HEK293T (cell line): ENCODE results near the gene MPP7.

Experiments
- CTCF ChIA-PET: fragments of 350-600 bp; formaldehyde crosslinking; extraction: SDS; loops from one replicate; lab custom pipeline; 2021; ENCODE audit warnings: antibody characterized with exemption, inconsistent platforms; lab: Yijun Ruan, JAX
- POLR2A ChIA-PET: fragments of 350-600 bp; formaldehyde crosslinking; extraction: SDS; loops from one replicate; lab custom pipeline; 2020; ENCODE audit warnings: antibody characterized with exemption, inconsistent platforms; lab: Yijun Ruan, JAX
- DNase-seq: peaks from one replicate; pipeline ENCODE4 v3.0.0; 2012; ENCODE audit warnings: mixed read lengths; ENCODE audit errors: extremely low spot score
- ARNT ChIP-seq: fragments of 450-650 bp; IDR thresholded peaks from 2 replicates; pipeline ENCODE4 v1.6.1; 2017; ENCODE audit warnings: mild to moderate bottlenecking
- BHLHE40 ChIP-seq: fragments of 450-650 bp; IDR thresholded peaks from 2 replicates; pipeline ENCODE4 v1.6.1; 2016; ENCODE audit warnings: mild to moderate bottlenecking, moderate library complexity, borderline replicate concordance
- CTBP1 ChIP-seq: fragments of 450-650 bp; IDR thresholded peaks from 2 replicates; pipeline ENCODE4 v1.6.1; 2016; ENCODE audit warnings: borderline replicate concordance
- ELF4 ChIP-seq: fragments of 450-650 bp; IDR thresholded peaks from 2 replicates; pipeline ENCODE4 v1.6.1; 2017; ENCODE audit warnings: antibody characterized with exemption
- FOXA1 ChIP-seq: fragments of 450-650 bp; IDR thresholded peaks from 2 replicates; pipeline ENCODE4 v1.6.1; 2016; ENCODE audit warnings: mild to moderate bottlenecking
- FOXK2 ChIP-seq: fragments of 450-650 bp; IDR thresholded peaks from 2 replicates; pipeline ENCODE4 v1.6.1; 2016; ENCODE audit warnings: mild to moderate bottlenecking
- FOXM1 ChIP-seq: fragments of 450-650 bp; IDR thresholded peaks from 2 replicates; pipeline ENCODE4 v1.6.1; 2017; ENCODE audit warnings: mild to moderate bottlenecking, borderline replicate concordance
- HDGF ChIP-seq: fragments of 450-650 bp; IDR thresholded peaks from 2 replicates; pipeline ENCODE4 v1.6.1; 2017; ENCODE audit warnings: antibody characterized with exemption, borderline replicate concordance
- L3MBTL2 ChIP-seq: fragments of 450-650 bp; conservative IDR thresholded peaks from 2 replicates; pipeline ENCODE4 v1.6.1; 2016; ENCODE audit warnings: mild to moderate bottlenecking
- LEF1 ChIP-seq: fragments of 450-650 bp; IDR thresholded peaks from 2 replicates; pipeline ENCODE4 v1.6.1; 2017; ENCODE audit warnings: mild to moderate bottlenecking, borderline replicate concordance
- NFRKB ChIP-seq: fragments of 450-650 bp; IDR thresholded peaks from 2 replicates; pipeline ENCODE4 v1.6.1; 2016; ENCODE audit warnings: mild to moderate bottlenecking, moderate library complexity
- PKNOX1 ChIP-seq: fragments of 450-650 bp; IDR thresholded peaks from 2 replicates; pipeline ENCODE4 v1.6.1; 2016
- SP1 ChIP-seq: fragments of 450-650 bp; IDR thresholded peaks from 2 replicates; pipeline ENCODE4 v1.6.1; 2017
- SUZ12 ChIP-seq: fragments of 450-650 bp; IDR thresholded peaks from 2 replicates; pipeline ENCODE4 v1.6.1; 2016; ENCODE audit warnings: mild to moderate bottlenecking
- TARDBP ChIP-seq: fragments of 450-650 bp; IDR thresholded peaks from 2 replicates; pipeline ENCODE4 v1.6.1; 2016
- ZNF384 ChIP-seq: fragments of 450-650 bp; IDR thresholded peaks from 2 replicates; pipeline ENCODE4 v1.6.1; 2016

Gene MPP7

GRCh38 chr10:28284126-28284525 is 18.7 kb downstream of the MPP7 start:
- no peak for TF ChIP-seq BHLHE40
- TF ChIP-seq FOXM1: no peak
- no peak for TF ChIP-seq ARNT
- TF ChIP-seq HDGF: no peak
- TF ChIP-seq FOXA1: no peak
- TF ChIP-seq CTBP1: no peak
- TF ChIP-seq TARDBP: no peak
- TF ChIP-seq PKNOX1: no peak
- TF ChIP-seq SP1: no peak
- no peak for TF ChIP-seq ZNF384
- no peak for TF ChIP-seq LEF1
- TF ChIP-seq FOXK2: no peak
- no peak for TF ChIP-seq NFRKB
- TF ChIP-seq L3MBTL2: no peak
- no peak for TF ChIP-seq SUZ12
- no peak for TF ChIP-seq ELF4
- no peak for DNase-seq
- POLR2A ChIA-PET: no interaction called here
- CTCF ChIA-PET: interaction anchor here (0.5 kb wide), 1 partner anchor 10 kb away, joined by 4 read pairs; no protein-coding TSS in a partner anchor

GRCh38 chr10:28283251-28283650 is 19.6 kb downstream of the MPP7 start:
- POLR2A ChIA-PET: no interaction called here
- CTCF ChIA-PET: no interaction called here

GRCh38 chr10:28282336-28282735 is 20.5 kb downstream of the MPP7 start:
- CTCF ChIA-PET: interaction anchor here (0.8 kb wide), 1 partner anchor 49 kb away, joined by 3 read pairs; no protein-coding TSS in a partner anchor
- POLR2A ChIA-PET: no interaction called here
- TF ChIP-seq ELF4: no peak
- no peak for TF ChIP-seq HDGF
- TF ChIP-seq FOXA1: no peak
- TF ChIP-seq BHLHE40: no peak
- no peak for TF ChIP-seq SP1
- no peak for TF ChIP-seq ZNF384
- TF ChIP-seq LEF1: no peak
- TF ChIP-seq L3MBTL2: no peak
- TF ChIP-seq PKNOX1: no peak
- no peak for TF ChIP-seq TARDBP
- no peak for TF ChIP-seq CTBP1
- no peak for TF ChIP-seq SUZ12
- no peak for TF ChIP-seq FOXK2
- no peak for TF ChIP-seq FOXM1
- no peak for TF ChIP-seq ARNT
- no peak for DNase-seq

More at GRCh38 chr10:28283251-28283650, 19.6 kb downstream of the MPP7 start:
- DNase-seq: no peak
- TF ChIP-seq FOXK2 (no peak), LEF1 (no peak)

GRCh38 chr10:28281726-28282315 is 21.0 kb downstream of the MPP7 start:
- CTCF ChIA-PET: interaction anchor here (0.8 kb wide), 1 partner anchor 50 kb away, joined by 3 read pairs; no protein-coding TSS in a partner anchor
- no peak for DNase-seq
- POLR2A ChIA-PET: no interaction called here
- TF ChIP-seq FOXK2 (no peak), HDGF (no peak), FOXM1 (no peak), SP1 (no peak), CTBP1 (no peak), BHLHE40 (no peak), ARNT (no peak), NFRKB (no peak), ELF4 (no peak), ZNF384 (no peak), FOXA1 (no peak), LEF1 (no peak), PKNOX1 (no peak), TARDBP (no peak), SUZ12 (no peak)

- TF ChIP-seq FOXK2 (no peak), PKNOX1 (no peak), BHLHE40 (no peak), SUZ12 (no peak)
- ChIA-PET POLR2A (no interaction called here), CTCF (no interaction called here)
- DNase-seq: no peak
These were observed 22.2 kb downstream of the MPP7 start for GRCh38 chr10:28280652-28281051.

- ChIA-PET POLR2A (no interaction called here), CTCF (no interaction called here)
- DNase-seq: no peak
- TF ChIP-seq CTBP1 (no peak), NFRKB (no peak), FOXM1 (no peak), FOXA1 (no peak), PKNOX1 (no peak), ARNT (no peak), SUZ12 (no peak), L3MBTL2 (no peak), BHLHE40 (no peak), ELF4 (no peak), SP1 (no peak), LEF1 (no peak), HDGF (no peak), ZNF384 (no peak), FOXK2 (no peak), TARDBP (no peak)
These were observed 23.0 kb downstream of the MPP7 start for GRCh38 chr10:28279878-28280277.
